Lung microvascular endothelial cell (primary cell): ENCODE measurements around the gene ZNF84. TPM values are rescaled to one million over a fixed set of nuclear protein-coding genes. Genes with fewer than 3 reads are reported as not detected.

Source experiments
- DNase-seq, 2 donors: peaks; one replicate each; pipeline versions ENCODE4 v3.0.0 to v3.0.0-alpha.2; 2010; ENCODE audit warnings: low read depth in 2 of 2
- total RNA-seq: library from RNA; depleted of rRNA; stranded (reverse); fragments of >200 nt; gene quantifications from 2 replicates; pipeline ENCODE4 v1.2.1, GENCODE V29; 2014

The ZNF84 gene
- total RNA-seq, result 12.9 and 23.4 TPM in 2 replicates

GRCh38 chr12:133037207-133038005, at the start of gene ZNF84:
Gene ZNF84, plus strand, starts transcription at chr12:133037509. Its CDS starts 3,959 bp downstream, at chr12:133041468.
- DNase-seq, result peak; percentile 100

GRCh38 chr12:132998741-132999140, 38.6 kb upstream of the ZNF84 start:
- no peak for DNase-seq

- DNase-seq, result no peak
Observed at GRCh38 chr12:133010657-133011297, 26.5 kb upstream of the ZNF84 start.

- DNase-seq, result no peak
Observed at GRCh38 chr12:133023566-133023965, 13.7 kb upstream of the ZNF84 start.

- no peak for DNase-seq
Observed at GRCh38 chr12:133026996-133027395, 10.3 kb upstream of the ZNF84 start.

GRCh38 chr12:133038118-133038709, 905 bp downstream of the ZNF84 start:
- DNase-seq, result no peak

- no peak for DNase-seq
Observed at GRCh38 chr12:133046698-133047097, 9.4 kb downstream of the ZNF84 start.

GRCh38 chr12:133057446-133057845, 20.1 kb downstream of the ZNF84 start:
- DNase-seq, result no peak

- no peak for DNase-seq
Observed at GRCh38 chr12:133058203-133059113, 21.1 kb downstream of the ZNF84 start.

- DNase-seq, result no peak
Observed at GRCh38 chr12:133061954-133062353, 24.6 kb downstream of the ZNF84 start.

- no peak for DNase-seq
Observed at GRCh38 chr12:133063556-133063955, 26.2 kb downstream of the ZNF84 start.

- DNase-seq, result no peak
Observed at GRCh38 chr12:133073836-133074235, 36.5 kb downstream of the ZNF84 start.

GRCh38 chr12:133080026-133080367, 42.7 kb downstream of the ZNF84 start:
- peak; percentile 100 for DNase-seq

GRCh38 chr12:133080368-133081158, 43.3 kb downstream of the ZNF84 start, which contains the start of gene ZNF140:
Gene ZNF140, plus strand, starts transcription at chr12:133080923. Its CDS starts 398 bp downstream, at chr12:133081321.
- DNase-seq, result peak; percentile 99

- peak in 1 of 2 donors; percentile 80 for DNase-seq
Observed at GRCh38 chr12:133081159-133081780, 44.0 kb downstream of the ZNF84 start.

GRCh38 chr12:133083345-133083744, 46.0 kb downstream of the ZNF84 start:
- DNase-seq, result no peak

GRCh38 chr12:133105620-133106019, 68.3 kb downstream of the ZNF84 start:
- peak in 1 of 2 donors; percentile 11 for DNase-seq

- peak; percentile 6 to 15 for DNase-seq
Observed at GRCh38 chr12:133106253-133106652, 68.9 kb downstream of the ZNF84 start.

- DNase-seq, result no peak
Observed at GRCh38 chr12:133107121-133107520, 69.8 kb downstream of the ZNF84 start.

- DNase-seq, result no peak
Observed at GRCh38 chr12:133108150-133108549, 70.8 kb downstream of the ZNF84 start.
